Gastrocnemius medialis (tissue), 4 donors: Measurements from ENCODE around the gene RYR2.

Source experiments
- POLR2A ChIP-seq, 2 donors: fragments of 450-650 bp; IDR thresholded peaks; one replicate each; pipeline ENCODE4 v1.6.1; 2017; ENCODE audit warnings: antibody characterized with exemption in 2 of 2, mild to moderate bottlenecking in 2 of 2, moderate library complexity in 2 of 2
- TF ChIP-seq, protein P1 (sequence below), 5 experiments: fragments of 450-650 bp in 3 of 5; fragments of 200-600 bp in 2 of 5; sonication (generic) in 2 of 5; IDR thresholded peaks in 4 of 5; conservative IDR thresholded peaks in 1 of 5; 1 replicate in 4 of 5; 2 replicates in 1 of 5; pipeline ENCODE4 v1.5.1; 2016 to 2019; ENCODE audit warnings: antibody characterized with exemption in 5 of 5, mild to moderate bottlenecking in 3 of 5, moderate library complexity in 3 of 5

DNA sequence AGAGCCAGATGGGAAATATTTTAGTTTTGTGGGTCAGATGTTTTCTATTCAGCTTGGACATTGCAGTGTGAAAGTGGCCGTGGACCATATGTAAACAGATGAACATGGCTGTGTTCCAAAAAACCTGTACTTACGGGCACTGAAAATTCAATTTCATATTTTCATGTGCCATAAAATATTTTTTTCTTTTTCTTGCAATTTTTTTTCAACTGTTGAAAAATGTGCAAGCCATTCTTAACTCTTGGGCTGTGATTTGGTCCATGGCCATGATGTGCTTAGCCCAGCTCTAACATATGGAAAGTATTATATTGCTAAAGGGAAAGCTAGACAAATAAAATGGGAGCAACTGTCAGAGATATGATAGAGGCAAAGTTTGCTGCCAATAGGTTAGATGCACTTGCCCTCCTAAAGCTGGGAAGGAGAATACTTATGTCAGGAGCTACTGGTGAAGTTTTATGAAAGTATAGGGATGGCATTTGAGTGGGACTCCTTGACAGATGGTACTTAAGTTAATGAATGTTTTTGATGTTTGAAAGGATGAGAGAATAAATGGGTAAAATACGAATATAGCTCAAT is 240.3 kb downstream of the RYR2 start:
- TF ChIP-seq, protein P1, sequence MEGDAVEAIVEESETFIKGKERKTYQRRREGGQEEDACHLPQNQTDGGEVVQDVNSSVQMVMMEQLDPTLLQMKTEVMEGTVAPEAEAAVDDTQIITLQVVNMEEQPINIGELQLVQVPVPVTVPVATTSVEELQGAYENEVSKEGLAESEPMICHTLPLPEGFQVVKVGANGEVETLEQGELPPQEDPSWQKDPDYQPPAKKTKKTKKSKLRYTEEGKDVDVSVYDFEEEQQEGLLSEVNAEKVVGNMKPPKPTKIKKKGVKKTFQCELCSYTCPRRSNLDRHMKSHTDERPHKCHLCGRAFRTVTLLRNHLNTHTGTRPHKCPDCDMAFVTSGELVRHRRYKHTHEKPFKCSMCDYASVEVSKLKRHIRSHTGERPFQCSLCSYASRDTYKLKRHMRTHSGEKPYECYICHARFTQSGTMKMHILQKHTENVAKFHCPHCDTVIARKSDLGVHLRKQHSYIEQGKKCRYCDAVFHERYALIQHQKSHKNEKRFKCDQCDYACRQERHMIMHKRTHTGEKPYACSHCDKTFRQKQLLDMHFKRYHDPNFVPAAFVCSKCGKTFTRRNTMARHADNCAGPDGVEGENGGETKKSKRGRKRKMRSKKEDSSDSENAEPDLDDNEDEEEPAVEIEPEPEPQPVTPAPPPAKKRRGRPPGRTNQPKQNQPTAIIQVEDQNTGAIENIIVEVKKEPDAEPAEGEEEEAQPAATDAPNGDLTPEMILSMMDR (IDR thresholded peaks at IDR 0.05 in 4 of 5, conservative IDR thresholded peaks at IDR 0.05 in 1 of 5): no peak
- no peak for TF ChIP-seq POLR2A (IDR thresholded peaks at IDR 0.05)
